C4-2B (cell line): Measurements from ENCODE around the gene SOX18.

ENCODE experiments used
- CTCF ChIP-seq: fragments of 450-650 bp; conservative IDR thresholded peaks from 2 replicates; pipeline ENCODE4 v1.5.1; 2017; ENCODE audit warnings: mild to moderate bottlenecking
- ZFX ChIP-seq: fragments of 450-650 bp; IDR thresholded peaks from 2 replicates; pipeline ENCODE4 v1.6.1; 2017

GRCh38 chr20:64032706-64033624 is 16.5 kb downstream of the SOX18 start:
- no peak for TF ChIP-seq CTCF
- TF ChIP-seq ZFX = no peak
